ENCODE data around the gene LPIN3.
A peak's percentile ranks its signal among the peaks of the same experiment; 100 is the strongest.

The LPIN3 gene

DNA sequence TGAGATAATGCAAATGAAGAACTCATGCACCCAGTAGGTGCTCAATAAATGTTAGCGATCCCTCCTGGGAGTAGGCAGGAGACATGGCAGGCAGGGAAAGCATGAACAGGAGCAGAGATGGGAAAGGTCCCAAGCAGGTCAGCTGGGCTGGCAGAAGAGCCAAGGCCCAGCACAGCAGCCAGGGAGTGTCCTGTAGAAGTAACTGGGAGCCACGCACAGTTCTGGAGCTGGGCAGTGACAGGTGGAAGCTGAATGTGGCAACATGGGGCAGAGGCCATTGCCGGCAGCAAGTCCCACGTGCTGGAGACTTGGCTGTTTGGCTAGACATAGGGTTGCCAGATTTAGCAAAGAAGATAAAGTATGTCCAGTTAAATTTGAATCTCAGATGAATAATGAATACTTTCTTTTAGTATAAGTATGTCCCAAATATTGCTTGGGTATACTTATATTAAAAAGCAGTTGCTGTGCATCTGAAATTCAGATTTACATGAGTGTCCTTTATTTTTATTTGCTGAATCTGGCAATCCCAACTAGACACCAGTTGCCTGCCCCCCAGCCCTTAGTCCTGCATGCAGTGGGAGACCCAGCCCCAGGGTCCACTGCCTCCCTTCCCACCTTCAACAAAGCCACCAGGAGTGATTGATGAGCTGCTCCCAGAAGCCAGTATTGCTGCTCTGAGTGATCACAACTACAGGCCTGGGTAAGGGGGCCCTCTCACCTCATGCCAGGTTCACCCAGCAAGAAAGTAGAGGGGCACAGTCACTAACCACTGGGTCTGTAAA is 3.7 kb upstream of the LPIN3 start:
- H3K9me3 ChIP-seq (ENCODE audit: control insufficient read depth, low read length), result no peaks in the 10 kb centered on the region
- H3K4me3 ChIP-seq (ENCODE audit: insufficient read depth, low read depth, low read length, poor library complexity, severe bottlenecking), result no peak overlapping the region
- H3K4me1 ChIP-seq (ENCODE audit: control insufficient read depth, insufficient read depth, low read length, poor library complexity, severe bottlenecking), result peaks cover 9% of the 10 kb centered on the region

DNA sequence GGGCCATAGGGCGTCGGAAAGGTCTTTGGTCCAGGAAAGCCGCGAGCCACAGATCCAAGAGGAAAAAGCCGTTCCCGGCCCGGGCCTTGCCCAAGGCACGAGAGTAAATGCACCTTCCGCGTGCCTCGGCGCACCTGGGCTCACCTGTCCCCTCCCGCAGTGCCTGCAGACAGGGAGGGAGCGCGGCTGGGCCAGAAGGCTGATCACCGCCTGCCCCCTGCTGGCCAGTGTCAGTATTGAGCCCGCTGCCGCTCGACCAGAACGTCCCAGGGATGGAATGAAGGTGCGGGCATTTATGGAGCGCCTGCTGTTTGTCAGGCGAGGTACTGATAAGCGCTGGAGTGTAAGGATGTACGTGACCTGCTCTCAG is 679 bp upstream of the LPIN3 start:
- H3K4me1 ChIP-seq (ENCODE audit: control insufficient read depth, insufficient read depth, low read length, poor library complexity, severe bottlenecking), result peaks cover 9% of the 10 kb centered on the region
- H3K27ac ChIP-seq (ENCODE audit: insufficient read depth, low read length, poor library complexity, severe bottlenecking), result no peak overlapping the region
- H3K4me3 ChIP-seq (ENCODE audit: insufficient read depth, low read depth, low read length, poor library complexity, severe bottlenecking), result peak overlapping the region; percentile 3
- peak; percentile 67 to 76 (median 71) for DNase-seq
- H3K36me3 ChIP-seq (ENCODE audit: control insufficient read depth, insufficient read depth, low read length), result no peaks in the 10 kb centered on the region
- H3K27me3 ChIP-seq (replicated peaks; ENCODE audit: control insufficient read depth, insufficient read depth, low read length, poor library complexity, severe bottlenecking), result no peaks in the 10 kb centered on the region
- no peaks in the 10 kb centered on the region for H3K9me3 ChIP-seq (ENCODE audit: control insufficient read depth, low read length)

More for the DNA sequence above, 3.7 kb upstream of the LPIN3 start:
- H3K36me3 ChIP-seq (ENCODE audit: control insufficient read depth, insufficient read depth, low read length), result no peaks in the 10 kb centered on the region
- no peak overlapping the region for H3K27ac ChIP-seq (ENCODE audit: insufficient read depth, low read length, poor library complexity, severe bottlenecking)
- no peak for DNase-seq
- H3K27me3 ChIP-seq (replicated peaks; ENCODE audit: control insufficient read depth, insufficient read depth, low read length, poor library complexity, severe bottlenecking), result no peaks in the 10 kb centered on the region

DNA sequence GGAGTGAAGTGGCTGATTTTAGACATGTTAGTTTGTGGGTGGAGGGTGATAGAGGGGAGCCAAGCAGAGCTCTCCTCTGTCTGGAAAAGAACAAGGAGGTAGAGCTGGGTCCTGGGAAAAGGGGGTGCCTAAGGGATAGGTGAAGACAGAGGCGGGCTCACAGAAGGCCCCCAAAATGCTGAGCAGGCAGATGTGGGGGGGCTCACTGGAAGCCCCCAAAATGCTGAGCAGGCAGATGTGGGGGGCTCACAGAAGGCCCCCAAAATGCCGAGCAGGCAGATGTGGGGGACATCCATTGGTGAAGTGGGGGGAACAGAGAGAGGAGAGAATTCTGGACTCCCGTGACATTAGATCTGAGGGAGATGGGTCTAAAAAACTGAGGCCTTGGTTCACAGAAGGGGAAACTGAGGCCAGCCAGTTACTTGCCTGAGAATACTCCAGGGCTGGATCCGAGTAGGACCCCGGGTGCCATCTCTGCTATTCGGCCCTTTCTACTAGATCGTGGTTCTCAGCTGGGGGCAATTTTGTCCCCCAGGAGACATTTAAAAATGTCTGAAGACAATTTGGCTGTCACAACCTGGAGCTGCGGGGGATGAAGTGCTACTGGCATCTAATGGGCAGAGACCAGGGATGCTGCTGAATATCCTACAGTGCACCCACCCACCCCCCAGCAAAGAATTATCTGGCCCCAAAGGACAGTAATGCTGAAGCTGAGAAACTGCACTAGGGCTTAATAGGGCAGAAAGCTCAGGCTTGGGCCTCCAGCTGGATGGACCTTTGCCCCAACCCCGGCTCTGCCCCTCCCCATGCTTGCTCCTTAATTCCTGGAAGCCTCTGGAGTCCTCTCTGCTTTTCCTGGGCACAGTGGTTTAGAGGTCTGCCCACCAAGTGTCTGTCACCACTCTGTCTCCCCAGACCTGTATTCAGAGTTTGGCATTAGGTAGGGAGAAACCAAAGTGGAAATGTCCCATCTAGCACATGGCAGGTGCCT is 2.1 kb downstream of the LPIN3 start:
- no peak overlapping the region for H3K4me3 ChIP-seq (ENCODE audit: insufficient read depth, low read depth, low read length, poor library complexity, severe bottlenecking)
- H3K9me3 ChIP-seq (ENCODE audit: control insufficient read depth, low read length), result no peaks in the 10 kb centered on the region
- no peak for DNase-seq
- H3K27me3 ChIP-seq (replicated peaks; ENCODE audit: control insufficient read depth, insufficient read depth, low read length, poor library complexity, severe bottlenecking), result no peaks in the 10 kb centered on the region
- no peak overlapping the region for H3K27ac ChIP-seq (ENCODE audit: insufficient read depth, low read length, poor library complexity, severe bottlenecking)
- peaks cover 9% of the 10 kb centered on the region for H3K4me1 ChIP-seq (ENCODE audit: control insufficient read depth, insufficient read depth, low read length, poor library complexity, severe bottlenecking)
- H3K36me3 ChIP-seq (ENCODE audit: control insufficient read depth, insufficient read depth, low read length), result no peaks in the 10 kb centered on the region

DNA sequence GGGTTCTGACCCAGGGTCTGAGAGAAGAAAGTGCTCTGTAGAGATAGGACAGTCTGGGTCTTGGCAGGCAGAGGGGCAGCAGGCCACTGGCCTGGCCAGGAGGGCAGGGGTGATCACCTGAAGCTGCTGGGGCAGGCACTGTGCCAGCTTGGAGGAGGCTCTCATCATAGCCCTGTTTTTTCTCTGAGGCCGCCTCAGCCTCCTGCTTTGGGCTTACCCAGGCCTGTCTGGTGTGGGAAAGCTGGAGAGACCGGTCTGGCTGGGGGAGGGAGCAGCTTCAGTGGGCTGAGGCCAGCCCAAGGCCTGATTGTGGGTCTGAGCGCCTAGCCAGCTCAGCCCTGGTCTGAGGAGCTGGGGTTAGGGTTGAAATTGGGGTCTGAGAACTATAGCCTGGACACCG is 3.9 kb downstream of the LPIN3 start:
- no peaks in the 10 kb centered on the region for H3K27me3 ChIP-seq (replicated peaks; ENCODE audit: control insufficient read depth, insufficient read depth, low read length, poor library complexity, severe bottlenecking)
- no peak for DNase-seq
- peaks cover 9% of the 10 kb centered on the region for H3K4me1 ChIP-seq (ENCODE audit: control insufficient read depth, insufficient read depth, low read length, poor library complexity, severe bottlenecking)
- H3K36me3 ChIP-seq (ENCODE audit: control insufficient read depth, insufficient read depth, low read length), result no peaks in the 10 kb centered on the region
- no peak overlapping the region for H3K4me3 ChIP-seq (ENCODE audit: insufficient read depth, low read depth, low read length, poor library complexity, severe bottlenecking)
- no peak overlapping the region for H3K27ac ChIP-seq (ENCODE audit: insufficient read depth, low read length, poor library complexity, severe bottlenecking)
- no peaks in the 10 kb centered on the region for H3K9me3 ChIP-seq (ENCODE audit: control insufficient read depth, low read length)

DNA sequence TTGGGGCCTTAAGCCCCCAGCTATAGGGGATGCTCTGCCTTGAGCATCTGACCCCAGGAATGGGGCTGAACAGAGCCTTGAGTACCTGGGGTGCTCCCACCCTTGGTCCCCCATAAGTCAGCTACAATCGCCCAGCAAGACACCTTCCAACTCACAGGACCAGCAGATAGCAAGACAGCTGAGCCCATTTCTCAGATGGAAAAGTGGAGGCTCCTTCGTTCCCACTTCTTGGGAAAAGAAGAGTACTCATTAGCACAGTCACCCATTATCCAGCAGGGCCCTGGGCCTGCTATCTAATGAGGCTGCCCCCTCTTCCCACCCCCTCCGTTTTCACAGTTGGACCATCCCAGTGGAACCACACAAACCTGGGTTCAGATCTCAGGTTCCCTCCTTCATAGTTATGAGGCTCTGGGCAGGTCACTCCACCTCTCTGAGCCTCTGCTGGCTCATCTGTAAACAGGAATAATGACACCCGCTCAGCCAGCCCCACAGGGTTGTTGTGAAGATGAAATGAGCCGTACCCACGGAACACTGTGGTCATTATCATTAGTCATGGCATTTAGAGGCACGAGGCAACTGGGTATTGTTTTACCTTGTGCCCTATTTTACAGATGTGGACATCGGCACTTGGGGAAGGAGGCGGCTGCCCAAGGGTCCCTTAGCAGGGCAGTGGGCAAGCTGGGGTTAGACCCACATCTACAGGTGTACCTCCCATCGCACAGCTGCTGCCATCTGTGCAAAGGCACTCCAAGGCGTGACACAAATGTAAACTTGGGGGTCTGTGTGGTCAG is 4.5 kb downstream of the LPIN3 start:
- no peaks in the 10 kb centered on the region for H3K9me3 ChIP-seq (ENCODE audit: control insufficient read depth, low read length)
- peaks cover 5% of the 10 kb centered on the region for H3K4me1 ChIP-seq (ENCODE audit: control insufficient read depth, insufficient read depth, low read length, poor library complexity, severe bottlenecking)
- H3K27me3 ChIP-seq (replicated peaks; ENCODE audit: control insufficient read depth, insufficient read depth, low read length, poor library complexity, severe bottlenecking), result no peaks in the 10 kb centered on the region
- H3K27ac ChIP-seq (ENCODE audit: insufficient read depth, low read length, poor library complexity, severe bottlenecking), result no peak overlapping the region
- no peaks in the 10 kb centered on the region for H3K36me3 ChIP-seq (ENCODE audit: control insufficient read depth, insufficient read depth, low read length)
- H3K4me3 ChIP-seq (ENCODE audit: insufficient read depth, low read depth, low read length, poor library complexity, severe bottlenecking), result no peak overlapping the region
- DNase-seq, result no peak

DNA sequence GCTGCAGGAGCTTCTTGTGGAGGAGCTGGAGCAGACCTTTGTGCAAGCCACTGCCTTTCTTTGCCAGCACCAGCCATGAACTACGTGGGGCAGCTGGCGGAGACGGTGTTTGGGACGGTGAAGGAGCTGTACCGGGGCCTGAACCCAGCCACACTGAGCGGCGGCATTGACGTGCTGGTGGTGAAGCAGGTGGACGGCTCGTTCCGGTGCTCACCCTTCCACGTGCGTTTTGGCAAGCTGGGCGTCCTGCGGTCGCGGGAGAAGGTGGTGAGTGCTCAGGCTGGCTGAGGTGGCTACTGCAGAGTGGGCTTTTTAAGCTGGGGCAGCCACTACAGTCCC is 5.1 kb downstream of the LPIN3 start:
- no peaks in the 10 kb centered on the region for H3K9me3 ChIP-seq (ENCODE audit: control insufficient read depth, low read length)
- no peak overlapping the region for H3K4me3 ChIP-seq (ENCODE audit: insufficient read depth, low read depth, low read length, poor library complexity, severe bottlenecking)
- no peak overlapping the region for H3K27ac ChIP-seq (ENCODE audit: insufficient read depth, low read length, poor library complexity, severe bottlenecking)
- no peaks in the 10 kb centered on the region for H3K36me3 ChIP-seq (ENCODE audit: control insufficient read depth, insufficient read depth, low read length)
- no peak for DNase-seq
- H3K27me3 ChIP-seq (replicated peaks; ENCODE audit: control insufficient read depth, insufficient read depth, low read length, poor library complexity, severe bottlenecking), result no peaks in the 10 kb centered on the region
- H3K4me1 ChIP-seq (ENCODE audit: control insufficient read depth, insufficient read depth, low read length, poor library complexity, severe bottlenecking), result no peaks in the 10 kb centered on the region

DNA sequence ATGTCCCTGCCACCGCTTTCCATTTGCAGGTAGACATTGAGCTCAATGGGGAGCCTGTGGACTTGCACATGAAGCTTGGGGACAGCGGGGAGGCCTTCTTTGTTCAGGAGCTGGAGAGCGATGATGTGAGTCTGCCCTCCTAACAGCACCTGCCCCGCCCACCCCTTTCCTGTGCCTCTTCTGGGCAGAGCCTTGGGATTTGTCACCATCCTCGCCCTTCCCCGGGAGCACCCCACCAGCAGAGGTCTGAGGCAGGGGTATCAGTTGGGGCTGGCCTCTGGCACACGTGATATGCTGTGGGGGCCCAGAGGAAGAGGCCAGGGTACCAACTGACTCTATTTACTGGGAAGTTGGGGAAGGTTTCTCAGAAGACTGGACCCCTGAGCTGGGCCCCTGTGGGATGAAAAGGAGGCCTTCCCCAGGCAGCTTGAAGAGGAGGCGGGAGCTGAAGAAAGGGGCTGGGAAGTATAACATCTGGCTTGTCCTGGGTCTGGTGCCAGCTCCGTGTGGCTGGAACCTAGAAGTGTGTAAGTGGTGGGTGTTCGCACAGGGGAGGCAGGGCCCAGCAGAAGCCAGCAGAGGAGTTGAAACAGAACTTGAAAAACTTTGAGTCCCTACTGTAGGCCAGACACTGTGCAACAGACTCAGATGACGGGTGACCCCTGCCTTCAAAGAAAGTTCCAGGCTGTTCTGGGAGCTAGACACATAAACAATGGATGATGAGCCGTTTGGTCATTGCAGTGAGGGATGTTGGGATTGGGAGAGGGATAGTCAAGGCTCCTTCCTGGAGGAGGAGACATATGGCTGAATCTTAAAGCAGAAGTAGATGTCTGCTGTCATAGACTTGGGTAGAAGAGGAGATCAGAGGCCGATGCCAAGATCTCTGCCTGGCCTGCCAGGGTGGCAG is 7.2 kb downstream of the LPIN3 start:
- Histone ChIP-seq H3K9me3 (ENCODE audit: control insufficient read depth, low read length) (no peaks in the 10 kb centered on the region), H3K27ac (ENCODE audit: insufficient read depth, low read length, poor library complexity, severe bottlenecking) (no peak overlapping the region), H3K4me3 (ENCODE audit: insufficient read depth, low read depth, low read length, poor library complexity, severe bottlenecking) (no peak overlapping the region), H3K27me3 (replicated peaks; ENCODE audit: control insufficient read depth, insufficient read depth, low read length, poor library complexity, severe bottlenecking) (no peaks in the 10 kb centered on the region), H3K4me1 (ENCODE audit: control insufficient read depth, insufficient read depth, low read length, poor library complexity, severe bottlenecking) (no peaks in the 10 kb centered on the region), H3K36me3 (ENCODE audit: control insufficient read depth, insufficient read depth, low read length) (no peaks in the 10 kb centered on the region)
- DNase-seq, result no peak

DNA sequence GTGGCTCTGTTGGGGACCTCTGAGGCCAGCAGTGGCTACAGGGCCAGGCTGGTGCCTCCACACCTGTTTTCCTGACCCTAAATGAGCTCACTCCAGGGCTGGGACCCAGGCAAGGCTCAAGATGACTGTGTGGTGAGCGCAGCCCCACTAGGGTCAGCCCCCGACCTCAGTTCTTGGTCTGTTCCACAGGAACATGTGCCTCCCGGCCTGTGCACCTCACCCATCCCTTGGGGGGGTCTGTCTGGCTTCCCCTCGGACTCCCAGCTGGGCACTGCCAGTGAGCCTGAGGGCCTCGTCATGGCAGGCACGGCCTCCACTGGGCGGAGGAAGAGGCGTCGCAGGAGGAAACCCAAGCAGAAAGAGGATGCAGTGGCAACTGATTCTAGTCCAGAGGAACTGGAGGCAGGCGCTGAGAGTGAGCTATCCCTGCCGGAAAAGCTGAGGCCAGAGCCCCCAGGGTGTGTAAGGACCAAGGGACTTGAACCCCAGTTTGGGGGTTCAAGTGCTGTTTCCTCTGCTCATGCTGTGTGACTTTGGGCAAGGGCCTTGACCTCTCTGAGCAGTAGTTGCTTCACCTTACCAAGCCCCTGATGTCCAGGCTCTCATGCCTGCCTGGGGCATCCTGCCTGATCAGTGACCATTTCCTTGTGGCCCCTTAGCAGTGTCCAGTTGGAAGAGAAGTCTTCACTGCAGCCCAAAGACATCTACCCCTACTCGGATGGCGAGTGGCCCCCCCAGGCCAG is 8.0 kb downstream of the LPIN3 start:
- H3K27me3 ChIP-seq (replicated peaks; ENCODE audit: control insufficient read depth, insufficient read depth, low read length, poor library complexity, severe bottlenecking), result no peaks in the 10 kb centered on the region
- H3K9me3 ChIP-seq (ENCODE audit: control insufficient read depth, low read length), result no peaks in the 10 kb centered on the region
- no peaks in the 10 kb centered on the region for H3K4me1 ChIP-seq (ENCODE audit: control insufficient read depth, insufficient read depth, low read length, poor library complexity, severe bottlenecking)
- H3K27ac ChIP-seq (ENCODE audit: insufficient read depth, low read length, poor library complexity, severe bottlenecking), result no peak overlapping the region
- DNase-seq, result no peak
- H3K36me3 ChIP-seq (ENCODE audit: control insufficient read depth, insufficient read depth, low read length), result no peaks in the 10 kb centered on the region
- no peak overlapping the region for H3K4me3 ChIP-seq (ENCODE audit: insufficient read depth, low read depth, low read length, poor library complexity, severe bottlenecking)

DNA sequence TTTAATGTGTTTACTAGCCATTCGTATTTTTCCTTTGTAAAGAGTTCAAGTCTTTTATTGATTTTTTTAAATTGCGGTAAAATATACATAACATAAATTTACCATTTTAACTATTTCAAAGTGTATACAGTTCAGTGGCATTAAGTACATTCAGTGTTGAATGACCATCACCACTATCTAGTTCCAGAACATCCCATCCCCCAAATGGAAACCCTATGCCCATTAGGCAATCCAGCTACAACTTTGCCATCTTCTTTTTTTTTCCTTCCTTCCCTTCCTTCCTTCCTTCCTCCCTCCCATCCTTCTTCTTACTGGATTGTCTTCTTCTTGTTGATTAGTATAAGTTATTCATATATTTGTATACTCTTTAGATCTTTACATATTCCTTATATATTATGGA is 8.6 kb downstream of the LPIN3 start:
- no peaks in the 10 kb centered on the region for H3K27me3 ChIP-seq (replicated peaks; ENCODE audit: control insufficient read depth, insufficient read depth, low read length, poor library complexity, severe bottlenecking)
- H3K4me1 ChIP-seq (ENCODE audit: control insufficient read depth, insufficient read depth, low read length, poor library complexity, severe bottlenecking), result no peaks in the 10 kb centered on the region
- no peak overlapping the region for H3K27ac ChIP-seq (ENCODE audit: insufficient read depth, low read length, poor library complexity, severe bottlenecking)
- no peak overlapping the region for H3K4me3 ChIP-seq (ENCODE audit: insufficient read depth, low read depth, low read length, poor library complexity, severe bottlenecking)
- H3K9me3 ChIP-seq (ENCODE audit: control insufficient read depth, low read length), result no peaks in the 10 kb centered on the region
- H3K36me3 ChIP-seq (ENCODE audit: control insufficient read depth, insufficient read depth, low read length), result no peaks in the 10 kb centered on the region
- DNase-seq, result no peak

Measured in effector memory CD4-positive, alpha-beta T cell (primary cell).